Stimulated activated CD4-positive, alpha-beta T cell treated with anti-CD3 and anti-CD28 coated beads, Interleukin-15, amount 100 ng/mL, for 48 hours (primary cell): Measurements from ENCODE around the gene MICOS13.
A peak's percentile ranks its signal among the peaks of the same experiment; 100 is the strongest.

Experiments used
- DNase-seq, 2 donors: peaks; one replicate each; pipeline ENCODE4 v3.0.0-alpha.2; 2020; ENCODE audit warnings: low read depth in 2 of 2

The MICOS13 gene

GRCh38 chr19:5687360-5688198 is 7.3 kb upstream of the MICOS13 start:
- DNase-seq = no peak

- peak; percentile 98 to 100 for DNase-seq
These were observed 6.5 kb upstream of the MICOS13 start for GRCh38 chr19:5686647-5687359.

GRCh38 chr19:5686326-5686646 is 6.0 kb upstream of the MICOS13 start:
- DNase-seq = no peak

- DNase-seq = no peak
These were observed 4.5 kb upstream of the MICOS13 start for GRCh38 chr19:5684694-5685430.

GRCh38 chr19:5683177-5683886 is 3.0 kb upstream of the MICOS13 start:
- DNase-seq = no peak

GRCh38 chr19:5682107-5682482 is 1.8 kb upstream of the MICOS13 start:
- no peak for DNase-seq

- no peak for DNase-seq
These were observed 1.2 kb upstream of the MICOS13 start for GRCh38 chr19:5681391-5682106.

- DNase-seq = no peak
These were observed 256 bp downstream of the MICOS13 start for GRCh38 chr19:5680084-5680436.

GRCh38 chr19:5679289-5680083 is 830 bp downstream of the MICOS13 start:
- DNase-seq = no peak

GRCh38 chr19:5678071-5678718 is 2.1 kb downstream of the MICOS13 start:
- DNase-seq = no peak

- no peak for DNase-seq
These were observed 2.7 kb downstream of the MICOS13 start for GRCh38 chr19:5677580-5677979.

GRCh38 chr19:5677136-5677535 is 3.2 kb downstream of the MICOS13 start:
- DNase-seq = no peak

GRCh38 chr19:5676772-5677105 is 3.6 kb downstream of the MICOS13 start:
- DNase-seq = no peak

- DNase-seq = no peak
These were observed 4.1 kb downstream of the MICOS13 start for GRCh38 chr19:5676105-5676771.

- no peak for DNase-seq
These were observed 5.6 kb downstream of the MICOS13 start for GRCh38 chr19:5674714-5675113.

GRCh38 chr19:5673752-5674151 is 6.6 kb downstream of the MICOS13 start:
- DNase-seq = no peak

GRCh38 chr19:5672708-5673459 is 7.4 kb downstream of the MICOS13 start:
- DNase-seq = no peak

- no peak for DNase-seq
These were observed 8.7 kb downstream of the MICOS13 start for GRCh38 chr19:5671600-5671999.

- DNase-seq = no peak
These were observed 11.1 kb downstream of the MICOS13 start for GRCh38 chr19:5669212-5669611.
